ENCODE results near the gene B3GLCT. TPM values are rescaled to one million over a fixed set of nuclear protein-coding genes. Genes with fewer than 3 reads are reported as not detected.
"Not testable (repeated sequence)": the region's sequence is repeated elsewhere in the genome, so short reads cannot be mapped to it uniquely, and the experiment has no call there.

Gene B3GLCT
- total RNA-seq, 3 donors from 2014 or later = 7.5 to 19.2 (median 10.5) TPM

DNA sequence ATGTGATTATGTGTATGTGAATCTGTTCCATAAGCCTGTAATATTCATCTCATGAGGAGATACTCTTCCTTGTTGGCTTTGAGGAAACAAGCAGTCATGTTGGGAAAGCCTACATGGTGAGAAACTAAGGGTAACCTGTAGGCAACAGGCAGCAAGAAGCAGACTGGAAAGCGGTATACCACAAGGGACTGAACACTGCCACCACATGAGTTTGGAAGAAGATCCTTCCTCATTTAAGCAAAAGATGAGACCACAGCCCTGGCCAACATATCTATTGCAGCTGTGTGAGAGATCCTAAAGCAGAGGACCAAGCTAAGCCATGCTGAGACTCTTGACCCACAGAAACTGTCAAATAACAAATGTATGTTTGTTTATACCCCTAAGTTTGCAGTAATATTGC lies 134.8 kb downstream of the B3GLCT start:
- intact Hi-C loops (cut with DNase I; ENCODE audit: low total_unique reads) = no loop called here
- Histone ChIP-seq H3K36me3 (no peaks in the 10 kb centered on the region), H3K9me3 (peaks cover 0 to 8% of the 10 kb centered on the region in 2 donors)

DNA sequence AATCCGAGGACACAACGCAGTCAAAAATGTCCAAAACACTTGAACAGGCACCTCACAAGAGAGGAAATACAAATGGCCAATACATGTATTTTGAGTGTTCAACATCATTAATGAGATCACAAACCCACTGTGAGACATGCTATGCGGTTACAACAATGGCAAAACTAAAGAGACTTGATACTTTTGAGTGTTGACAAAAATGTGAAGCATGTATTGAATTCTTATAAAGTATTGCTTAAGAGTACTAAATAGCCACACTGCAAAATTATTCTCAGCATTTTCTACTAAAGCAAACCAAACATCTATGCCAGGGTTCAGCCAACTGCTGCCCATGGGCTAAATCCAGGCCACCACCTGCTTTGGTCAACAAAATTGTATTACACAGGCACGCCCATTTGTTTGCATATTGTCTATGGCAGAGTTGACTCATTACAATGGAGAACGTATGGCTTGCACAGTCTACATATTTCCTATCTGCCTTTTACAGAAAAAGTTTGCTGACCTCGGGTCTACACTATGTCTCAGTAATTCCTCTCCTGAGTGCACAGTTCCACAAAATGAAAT lies 135.3 kb downstream of the B3GLCT start:
- DNase-seq (ENCODE audit: low spot score in 2 of 2) = no peak
- intact Hi-C loops (cut with DNase I; ENCODE audit: low total_unique reads) = no loop called here
- TF ChIP-seq POLR2A (IDR thresholded peaks at IDR 0.05) (no peak), POLR2AphosphoS5 (IDR thresholded peaks at IDR 0.05) (no peak)
- TF ChIP-seq, protein P1, sequence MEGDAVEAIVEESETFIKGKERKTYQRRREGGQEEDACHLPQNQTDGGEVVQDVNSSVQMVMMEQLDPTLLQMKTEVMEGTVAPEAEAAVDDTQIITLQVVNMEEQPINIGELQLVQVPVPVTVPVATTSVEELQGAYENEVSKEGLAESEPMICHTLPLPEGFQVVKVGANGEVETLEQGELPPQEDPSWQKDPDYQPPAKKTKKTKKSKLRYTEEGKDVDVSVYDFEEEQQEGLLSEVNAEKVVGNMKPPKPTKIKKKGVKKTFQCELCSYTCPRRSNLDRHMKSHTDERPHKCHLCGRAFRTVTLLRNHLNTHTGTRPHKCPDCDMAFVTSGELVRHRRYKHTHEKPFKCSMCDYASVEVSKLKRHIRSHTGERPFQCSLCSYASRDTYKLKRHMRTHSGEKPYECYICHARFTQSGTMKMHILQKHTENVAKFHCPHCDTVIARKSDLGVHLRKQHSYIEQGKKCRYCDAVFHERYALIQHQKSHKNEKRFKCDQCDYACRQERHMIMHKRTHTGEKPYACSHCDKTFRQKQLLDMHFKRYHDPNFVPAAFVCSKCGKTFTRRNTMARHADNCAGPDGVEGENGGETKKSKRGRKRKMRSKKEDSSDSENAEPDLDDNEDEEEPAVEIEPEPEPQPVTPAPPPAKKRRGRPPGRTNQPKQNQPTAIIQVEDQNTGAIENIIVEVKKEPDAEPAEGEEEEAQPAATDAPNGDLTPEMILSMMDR (IDR thresholded peaks at IDR 0.05) = no peak
- Histone ChIP-seq H3K9me3 (peaks cover 0 to 8% of the 10 kb centered on the region in 2 donors), H3K36me3 (no peaks in the 10 kb centered on the region), H3K4me3 (no peak overlapping the region), H3K27me3 (no peaks in the 10 kb centered on the region), H3K4me1 (no peaks in the 10 kb centered on the region), H3K27ac (no peak overlapping the region)

More for the DNA sequence above, 134.8 kb downstream of the B3GLCT start:
- Histone ChIP-seq H3K4me3 (no peak overlapping the region), H3K4me1 (no peaks in the 10 kb centered on the region), H3K27ac (no peak overlapping the region), H3K27me3 (no peaks in the 10 kb centered on the region)
- TF ChIP-seq POLR2AphosphoS5 (IDR thresholded peaks at IDR 0.05) (no peak), POLR2A (IDR thresholded peaks at IDR 0.05) (no peak)
- TF ChIP-seq, protein P1 (IDR thresholded peaks at IDR 0.05) = no peak
- no peak for DNase-seq (ENCODE audit: low spot score in 2 of 2)

DNA sequence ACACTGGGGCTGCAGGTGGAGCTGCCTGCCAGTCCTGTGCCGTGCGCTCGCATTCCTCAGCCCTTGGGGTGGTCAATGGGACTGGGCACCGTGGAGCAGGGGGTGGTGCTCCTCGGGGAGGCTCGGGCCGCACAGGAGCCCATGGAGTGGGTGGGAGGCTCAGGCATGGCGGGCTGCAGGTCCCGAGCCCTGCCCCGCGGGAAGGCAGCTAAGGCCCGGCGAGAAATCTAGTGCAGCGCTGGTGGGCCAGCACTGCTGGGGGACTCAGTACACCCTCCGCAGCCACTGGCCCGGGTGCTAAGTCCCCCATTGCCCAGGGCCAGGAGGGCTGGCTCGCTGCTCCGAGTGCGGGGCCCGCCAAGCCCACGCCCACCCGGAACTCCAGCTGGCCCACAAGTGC lies 139.8 kb downstream of the B3GLCT start:
- H3K27me3 ChIP-seq; H3K36me3 ChIP-seq; H3K27ac ChIP-seq; intact Hi-C loops (cut with DNase I; ENCODE audit: low total_unique reads); H3K4me1 ChIP-seq; H3K4me3 ChIP-seq; DNase-seq (ENCODE audit: low spot score in 2 of 2): not testable (repeated sequence)
- H3K9me3 ChIP-seq = peaks cover 12 to 21% of the 10 kb centered on the region in 2 donors

DNA sequence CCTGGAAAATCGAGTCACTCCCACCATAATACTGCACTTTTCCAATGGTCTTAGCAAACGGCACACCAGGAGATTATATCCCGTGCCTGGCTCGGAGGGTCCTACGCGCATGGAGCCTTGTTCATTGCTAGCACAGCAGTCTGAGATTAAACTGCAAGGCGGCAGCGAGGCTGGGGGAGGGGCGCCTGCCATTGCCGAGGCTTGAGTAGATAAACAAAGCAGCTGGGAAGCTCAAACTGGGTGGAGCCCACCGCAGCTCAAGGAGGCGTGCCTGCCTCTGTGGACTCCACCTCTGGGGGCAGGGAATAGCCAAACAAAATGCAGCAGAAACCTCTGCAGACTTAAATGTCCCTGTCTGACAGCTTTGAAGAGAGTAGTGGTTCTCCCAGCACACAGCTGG lies 141.1 kb downstream of the B3GLCT start:
- DNase-seq (ENCODE audit: low spot score in 2 of 2); intact Hi-C loops (cut with DNase I; ENCODE audit: low total_unique reads): not testable (repeated sequence)

DNA sequence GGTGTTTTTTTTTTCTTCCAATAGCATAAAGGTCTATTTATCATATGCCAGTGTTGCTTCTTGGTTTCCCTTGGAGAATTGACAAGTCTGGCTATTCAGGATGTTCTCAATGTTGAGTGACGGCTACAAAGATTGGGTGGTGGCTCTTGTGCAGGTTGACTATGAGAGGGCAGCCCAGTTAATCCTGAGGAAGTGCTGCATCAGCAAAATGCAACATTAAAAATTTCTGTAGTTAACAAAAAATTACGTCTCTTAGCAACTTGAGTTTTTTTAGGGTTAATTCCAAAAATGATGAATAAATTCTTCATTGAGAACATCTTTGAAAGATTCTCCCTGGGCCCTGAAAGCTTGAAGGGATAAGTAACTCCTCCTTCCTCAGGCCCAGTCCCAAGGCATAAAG lies 147.1 kb downstream of the B3GLCT start:
- intact Hi-C loops (cut with DNase I; ENCODE audit: low total_unique reads) = no loop called here
- Histone ChIP-seq H3K4me3 (no peak overlapping the region), H3K36me3 (no peaks in the 10 kb centered on the region), H3K27ac (no peak overlapping the region), H3K4me1 (no peaks in the 10 kb centered on the region), H3K9me3 (no peaks in the 10 kb centered on the region), H3K27me3 (no peaks in the 10 kb centered on the region)
- DNase-seq (ENCODE audit: low spot score in 2 of 2) = no peak
- TF ChIP-seq, protein P1 (IDR thresholded peaks at IDR 0.05) = no peak

More for the DNA sequence above, 141.1 kb downstream of the B3GLCT start:
- peaks cover 12 to 21% of the 10 kb centered on the region in 2 donors for H3K9me3 ChIP-seq
- H3K27ac ChIP-seq, H3K4me1 ChIP-seq, H3K36me3 ChIP-seq, H3K4me3 ChIP-seq, H3K27me3 ChIP-seq: not testable (repeated sequence)

DNA sequence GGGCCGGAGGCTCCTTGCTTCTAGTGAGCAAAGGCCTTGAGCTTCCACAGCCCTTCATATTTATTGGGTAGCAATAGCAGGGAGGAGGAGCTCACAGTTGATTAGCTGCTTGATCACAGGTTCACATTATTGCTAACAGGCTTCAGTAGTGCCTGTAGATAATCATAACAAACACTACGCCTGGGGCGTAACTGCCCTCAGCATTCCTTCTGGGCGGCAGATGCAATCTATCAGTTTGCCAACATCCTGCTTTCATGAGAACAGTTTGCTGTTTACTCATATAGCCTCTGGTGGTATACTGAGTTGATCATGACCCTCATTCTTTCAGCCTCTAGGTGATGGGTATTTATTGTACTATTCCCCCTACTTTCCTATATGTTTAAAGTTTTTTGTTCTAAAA lies 149.4 kb downstream of the B3GLCT start:
- H3K4me3 ChIP-seq = no peak overlapping the region
- no peaks in the 10 kb centered on the region for H3K9me3 ChIP-seq
- TF ChIP-seq, protein P1 (IDR thresholded peaks at IDR 0.05) = no peak
- TF ChIP-seq POLR2AphosphoS5 (IDR thresholded peaks at IDR 0.05) (no peak), POLR2A (IDR thresholded peaks at IDR 0.05) (no peak)
- no peak overlapping the region for H3K27ac ChIP-seq
- H3K36me3 ChIP-seq = no peaks in the 10 kb centered on the region
- no peaks in the 10 kb centered on the region for H3K4me1 ChIP-seq
- intact Hi-C loops (cut with DNase I; ENCODE audit: low total_unique reads) = no loop called here
- no peaks in the 10 kb centered on the region for H3K27me3 ChIP-seq
- DNase-seq (ENCODE audit: low spot score in 2 of 2) = no peak

All from breast epithelium (tissue), 4 donors.